Stimulated activated naive CD8-positive, alpha-beta T cell treated with anti-CD3 and anti-CD28 coated beads, Interleukin-15, Interleukin-2, amounts not matched to agents 100 U/mL and 50 U/mL, for 24 hours (primary cell): ENCODE results near the gene S1PR3.
"Not testable (repeated sequence)": the region's sequence is repeated elsewhere in the genome, so short reads cannot be mapped to it uniquely, and the experiment has no call there.

Experiments
- ATAC-seq: fragments of 150-1000 bp; cut with Tn5 transposase; one replicate; pipeline ENCODE4 v1.10.0; 2021
- DNase-seq: peaks from one replicate; pipeline ENCODE4 v3.0.0; 2021

S1PR3 gene

DNA sequence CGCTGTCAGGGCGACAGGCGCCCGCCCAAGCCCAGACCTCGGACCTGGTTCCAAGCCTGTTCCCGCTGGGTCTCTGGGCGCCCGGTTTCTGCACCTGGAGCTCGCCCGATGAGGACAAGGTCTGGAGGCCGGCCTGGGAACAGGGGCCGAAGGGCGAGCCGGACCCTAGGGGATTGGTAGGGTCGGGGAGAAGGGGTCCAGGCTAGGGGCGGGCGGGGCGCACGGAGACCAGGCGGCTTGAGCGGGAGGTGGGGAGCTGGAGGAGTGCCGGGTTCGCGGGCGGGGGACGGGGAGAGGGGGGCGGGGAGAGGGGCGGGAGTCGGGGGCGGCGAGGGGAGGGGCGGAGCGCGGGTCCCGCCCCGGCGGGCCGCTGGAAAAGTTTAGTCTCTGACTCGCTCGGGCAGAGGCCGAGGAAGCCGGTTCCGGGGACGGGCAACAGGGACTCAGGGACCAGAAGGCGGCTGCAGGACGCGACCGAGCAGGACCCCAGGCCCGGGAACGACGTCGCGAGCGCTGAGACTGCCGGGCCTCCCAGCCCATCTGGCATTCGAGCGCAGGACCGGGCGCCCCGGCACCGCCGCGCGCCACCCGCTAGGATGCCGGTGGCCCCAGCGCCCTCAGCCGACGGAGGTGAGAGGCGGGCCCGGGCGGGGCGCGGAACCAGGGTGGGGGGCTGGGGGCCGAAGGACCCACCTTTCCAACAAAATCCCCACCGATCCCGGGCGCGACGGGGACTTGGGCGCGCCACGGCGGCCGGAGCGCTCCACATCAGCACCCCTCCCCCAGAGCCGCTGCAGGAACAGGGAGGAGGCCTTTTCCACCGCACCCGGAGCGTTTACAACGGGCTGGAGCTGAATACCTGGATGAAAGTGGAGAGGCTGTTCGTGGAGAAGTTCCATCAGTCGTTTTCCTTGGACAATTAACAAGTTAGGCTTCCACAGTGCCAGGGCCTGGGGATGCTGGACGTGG is at the start of gene S1PR3:
Gene S1PR3, plus strand, starts transcription at position 403 of the 969 bp plus-strand sequence. CDS start 9,733 bp downstream, outside the sequence.
- DNase-seq: peak; percentile 58

DNA sequence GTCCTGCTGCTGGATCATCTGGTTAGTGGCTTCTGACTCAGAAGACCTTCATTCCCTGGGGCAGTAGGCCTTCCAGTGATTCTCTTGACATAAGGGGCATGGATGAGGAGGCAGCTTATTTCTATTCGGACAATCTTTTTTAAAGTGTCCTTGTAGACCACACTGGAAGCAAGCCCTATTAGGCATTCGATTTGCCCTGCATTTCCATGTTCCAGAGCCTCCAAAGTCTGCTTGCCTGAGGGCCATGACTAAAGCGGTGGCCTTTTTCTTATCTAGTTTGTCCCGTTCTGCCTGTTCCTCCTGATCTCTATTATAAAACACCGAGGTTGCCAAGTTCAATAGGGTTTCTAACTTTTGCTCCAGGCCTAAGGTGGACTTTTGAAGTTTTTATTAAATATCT is 49.7 kb upstream of the S1PR3 start:
- DNase-seq, ATAC-seq: not testable (repeated sequence)

More for the DNA sequence above, at the start of gene S1PR3:
- peak; percentile 55 for ATAC-seq

DNA sequence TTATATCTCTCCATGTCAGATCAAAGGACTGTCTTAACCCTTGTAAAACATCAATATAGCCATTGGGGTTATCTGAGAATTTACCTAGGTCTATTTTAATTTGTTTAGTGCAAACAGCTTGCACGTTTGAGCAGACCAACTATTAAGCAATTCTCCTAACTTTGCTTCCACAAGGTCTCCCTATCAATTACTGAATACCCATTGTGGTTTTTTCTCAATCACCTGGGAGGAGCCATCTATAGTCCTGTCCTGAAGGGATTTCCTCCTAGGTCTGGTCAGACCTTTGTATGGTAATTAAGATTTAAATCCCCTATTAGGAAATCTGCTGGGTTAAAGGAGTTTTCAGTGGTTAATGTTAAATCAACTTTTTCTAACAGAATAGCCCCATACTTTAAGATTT is 48.9 kb upstream of the S1PR3 start:
- no peak for ATAC-seq
- no peak for DNase-seq

DNA sequence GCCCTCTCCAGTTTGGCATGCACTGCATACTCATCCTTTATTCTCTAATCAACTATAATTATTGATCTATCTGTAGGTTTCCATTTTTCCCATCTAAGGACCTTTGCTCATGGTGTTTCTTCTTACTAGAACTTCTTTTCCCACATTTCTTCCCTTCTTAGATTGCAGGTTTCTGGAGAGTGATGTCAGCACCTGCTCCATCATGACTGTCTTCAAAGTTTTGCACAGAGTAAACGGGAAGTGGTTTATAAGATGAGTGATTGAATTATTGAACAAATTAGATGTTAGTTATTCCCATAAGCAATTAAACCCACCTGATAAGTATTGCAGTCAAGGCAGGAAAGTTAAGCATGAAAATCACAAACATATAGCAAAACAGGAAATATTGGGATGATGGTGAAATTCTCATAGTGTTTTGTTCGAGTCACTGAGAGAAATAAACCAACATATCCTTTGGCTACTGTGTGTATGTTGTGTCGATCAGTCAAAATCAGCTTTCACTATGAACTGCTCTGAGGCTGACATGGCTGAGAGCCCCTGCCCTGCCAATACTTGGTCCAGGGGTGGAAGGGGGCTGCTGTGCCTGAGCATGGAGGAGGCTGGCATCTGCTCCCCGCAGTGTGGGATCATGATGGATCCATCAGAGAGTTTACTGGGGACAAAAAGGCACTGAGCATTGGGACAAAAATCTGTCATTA is 45.5 kb upstream of the S1PR3 start:
- DNase-seq (no peak), ATAC-seq (no peak)

DNA sequence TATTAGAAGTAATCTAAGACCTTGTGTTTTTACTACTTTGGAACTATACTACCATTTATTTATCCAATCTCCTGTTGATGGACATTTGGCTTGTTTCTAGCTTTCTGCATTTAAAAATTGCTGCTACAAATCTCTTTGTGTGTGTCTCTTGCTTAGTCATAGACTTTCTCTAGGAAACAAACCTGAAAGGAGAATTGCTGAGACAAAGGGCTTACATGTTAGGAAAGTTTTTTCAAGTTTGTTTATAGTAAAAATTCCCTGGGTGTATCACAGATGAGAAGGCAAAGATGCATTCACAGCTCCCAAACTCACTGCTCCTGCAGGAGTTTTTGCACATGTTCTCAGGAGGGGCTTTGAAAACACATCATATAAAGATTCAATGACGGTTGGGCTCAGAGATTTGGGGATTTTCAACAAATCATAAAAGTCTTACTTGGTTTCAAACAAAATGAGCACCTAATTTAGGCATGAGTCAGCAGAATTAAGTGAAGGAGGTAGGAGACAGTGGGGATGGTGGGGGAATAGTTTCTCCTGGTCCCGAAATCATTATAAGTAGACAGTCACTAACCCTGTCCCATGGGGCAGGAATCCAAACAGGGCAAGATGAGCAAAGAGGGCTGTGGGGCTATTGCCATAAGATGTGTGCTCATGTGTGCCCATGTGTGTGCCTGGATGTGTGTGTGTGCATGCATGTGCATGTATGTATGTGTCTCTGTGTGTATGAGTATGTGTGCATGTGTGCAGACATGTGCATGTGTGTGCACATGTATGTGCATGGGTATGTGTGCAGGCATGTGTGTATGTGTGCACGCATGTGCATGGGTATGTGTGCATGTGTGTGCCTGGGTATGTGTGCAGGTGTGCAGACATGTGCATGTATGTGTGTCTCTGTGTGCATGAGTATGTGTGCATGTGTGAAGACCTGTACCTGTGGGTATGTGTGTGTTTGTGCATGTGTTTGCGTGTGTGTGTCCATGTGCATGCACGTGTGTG is 43.4 kb upstream of the S1PR3 start:
- no peak for DNase-seq

DNA sequence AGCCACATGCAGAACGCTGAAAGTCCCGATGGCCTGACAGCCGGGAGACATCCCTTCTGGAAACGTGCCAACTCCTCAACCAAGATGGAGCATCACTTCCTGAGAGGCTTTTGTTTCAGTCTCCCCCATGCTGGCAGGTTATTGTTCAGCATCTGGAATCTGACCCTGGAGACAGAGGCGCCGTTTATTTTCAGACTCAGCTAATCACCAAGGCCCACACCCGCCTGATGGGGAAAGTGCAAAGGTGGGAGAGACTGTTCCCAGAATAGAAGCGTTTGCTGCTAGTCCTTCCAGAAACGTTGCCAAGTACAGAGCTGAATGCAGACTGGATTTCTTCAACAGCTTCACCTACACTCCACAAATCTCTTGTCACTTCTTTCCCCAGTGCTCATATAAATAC is 41.8 kb upstream of the S1PR3 start:
- ATAC-seq (no peak), DNase-seq (no peak)

More for the DNA sequence above, 43.4 kb upstream of the S1PR3 start:
- no peak for ATAC-seq

DNA sequence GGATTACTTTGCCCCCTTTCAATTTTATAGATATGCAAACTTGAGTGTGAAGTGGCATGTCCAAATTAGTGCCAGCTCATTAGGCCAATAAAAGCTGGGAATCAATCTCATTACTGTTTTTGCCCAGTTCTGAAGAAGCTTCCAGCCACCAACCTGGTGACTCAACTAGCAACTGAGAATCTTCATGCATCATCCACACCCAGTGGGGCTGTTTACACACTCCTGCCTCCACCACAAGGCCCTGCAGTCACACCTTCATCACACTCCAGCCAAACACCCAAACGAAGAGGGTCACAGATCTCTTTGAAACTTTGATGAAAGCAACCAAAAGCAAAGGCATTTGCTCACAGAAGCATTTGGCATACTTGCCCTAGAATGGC is 41.3 kb upstream of the S1PR3 start:
- peak; percentile 12 for DNase-seq
- ATAC-seq: peak; percentile 60

DNA sequence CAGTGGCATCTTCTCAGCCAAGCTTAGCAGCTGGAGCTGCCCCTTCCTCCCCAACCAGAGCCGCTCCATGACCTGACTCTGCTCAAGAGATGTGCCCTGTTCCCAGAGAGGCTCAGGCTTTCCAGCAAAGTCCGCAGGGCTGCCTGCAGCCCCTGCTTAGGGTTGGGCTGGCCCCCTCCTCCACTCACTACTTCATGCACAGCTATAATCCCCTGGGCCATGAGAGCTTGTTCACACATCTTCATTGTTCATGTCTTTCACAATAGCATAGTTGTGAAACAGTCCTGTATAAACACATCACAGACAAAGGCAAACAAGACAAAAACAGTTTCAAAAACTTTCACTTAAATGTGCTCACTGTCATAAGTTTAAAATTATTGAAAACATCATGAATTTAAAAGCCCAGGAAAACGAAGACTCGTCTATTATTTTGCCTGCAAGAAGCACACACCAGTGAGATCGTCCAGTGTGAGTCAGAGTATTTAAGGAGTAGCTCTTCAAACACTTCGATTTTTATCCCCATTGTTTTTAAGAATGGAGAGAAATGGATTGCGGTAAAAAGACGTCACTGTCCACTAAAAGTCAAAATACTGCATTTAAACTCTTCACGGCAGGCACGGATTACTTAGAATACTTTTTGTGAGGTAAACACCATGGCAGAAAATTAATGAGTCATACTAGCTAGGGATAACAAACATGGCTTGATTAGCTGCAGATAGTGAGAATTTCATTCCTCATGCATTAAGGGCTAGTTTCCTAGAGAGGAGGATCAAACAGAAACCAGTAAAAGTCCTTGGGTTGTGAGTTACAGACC is 40.7 kb upstream of the S1PR3 start:
- DNase-seq (no peak), ATAC-seq (no peak)

DNA sequence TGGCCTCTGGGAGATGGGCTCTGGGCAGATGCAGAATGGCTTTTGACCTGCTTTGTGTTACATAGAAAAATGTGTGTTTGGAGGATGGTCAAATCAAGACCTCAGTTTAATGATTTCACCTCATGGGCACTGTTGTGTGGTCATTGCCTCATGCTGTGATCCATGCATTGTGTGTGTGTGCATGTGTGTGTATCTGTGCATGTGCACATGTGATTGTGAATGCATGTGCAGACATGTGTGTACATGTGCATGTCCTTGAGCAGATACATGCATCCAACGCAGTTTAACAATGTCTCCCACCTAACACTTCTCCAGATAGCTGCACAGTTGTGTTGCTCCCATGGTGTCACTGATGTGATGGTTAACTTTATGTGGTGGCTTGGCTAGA is 40.1 kb upstream of the S1PR3 start:
- DNase-seq (no peak), ATAC-seq (no peak)

DNA sequence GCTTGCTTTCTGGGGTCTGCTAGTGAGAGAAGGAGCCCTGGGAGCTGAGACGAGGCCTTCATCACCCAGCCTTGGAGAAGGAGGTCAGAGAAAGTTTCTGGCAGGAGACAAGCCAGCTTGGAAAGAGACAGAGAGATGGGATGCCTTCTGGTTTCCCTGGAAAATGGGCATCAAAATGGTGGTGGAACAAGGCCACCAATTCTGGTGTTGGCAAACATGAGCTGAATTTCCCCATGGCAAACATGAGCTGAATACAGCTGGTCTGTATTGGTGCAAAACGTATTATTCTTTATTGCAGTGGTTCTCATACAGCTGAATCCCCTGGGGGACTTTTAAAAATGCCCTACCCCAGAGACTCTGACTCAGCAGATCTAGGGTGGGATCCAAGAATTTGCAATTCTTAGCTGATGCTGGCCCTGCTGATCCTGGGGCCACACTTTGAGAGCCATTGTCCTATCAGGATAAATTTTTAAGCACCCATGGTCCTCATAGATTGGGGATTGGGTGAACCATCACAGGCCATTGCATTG is 39.1 kb upstream of the S1PR3 start:
- no peak for ATAC-seq

DNA sequence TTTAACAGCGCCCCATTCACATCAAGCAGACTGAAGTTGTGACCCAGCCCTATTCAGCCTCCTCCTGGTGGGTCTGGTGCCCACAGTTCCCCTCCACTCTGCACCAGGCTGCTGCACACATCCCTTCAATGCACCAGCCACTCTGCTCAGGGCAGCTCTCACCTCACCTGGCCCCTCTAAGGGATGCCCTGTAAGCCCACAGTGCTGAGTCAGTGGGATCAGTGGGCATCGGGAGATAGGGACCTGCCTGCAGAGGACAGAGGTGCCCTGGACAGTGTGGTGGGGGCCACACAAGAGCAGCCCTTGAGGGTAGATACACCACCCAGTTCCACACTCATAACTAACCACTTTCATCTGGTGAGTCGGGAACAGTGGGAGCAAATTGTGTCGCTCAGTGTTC is 38.3 kb upstream of the S1PR3 start:
- ATAC-seq (peak; percentile 25), DNase-seq (no peak)

More for the DNA sequence above, 39.1 kb upstream of the S1PR3 start:
- no peak for DNase-seq

DNA sequence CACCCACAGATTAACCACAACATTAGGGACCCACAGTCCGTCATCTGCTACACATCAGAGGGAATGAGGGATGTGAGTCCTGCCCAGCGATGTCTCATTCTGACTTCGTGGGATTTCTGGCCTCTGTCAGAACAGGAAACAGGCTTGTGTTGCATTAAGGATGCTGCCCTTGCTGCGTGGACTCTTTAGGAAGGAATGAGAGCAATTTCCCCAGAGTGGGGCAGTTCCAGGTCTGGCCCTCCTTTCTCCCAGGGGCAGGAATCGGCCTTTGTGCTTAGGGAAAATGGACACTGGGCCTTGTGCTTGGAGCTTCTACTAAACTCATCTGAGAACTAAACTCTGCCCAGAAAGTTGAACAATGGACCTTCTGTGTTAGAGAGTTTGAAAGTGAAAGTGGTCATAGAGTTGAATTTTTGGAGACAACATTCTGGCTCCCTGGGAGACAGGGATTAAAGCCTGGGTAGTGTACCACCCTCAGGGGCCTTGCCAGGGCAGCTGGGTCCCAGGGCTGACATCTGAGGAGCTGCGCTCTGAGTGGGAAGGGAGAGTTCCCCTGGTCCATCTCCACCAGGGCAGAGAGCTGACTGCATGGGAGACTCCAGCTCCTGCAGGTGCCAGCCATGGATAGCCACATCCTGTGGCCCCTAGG is 37.8 kb upstream of the S1PR3 start:
- DNase-seq: no peak
- ATAC-seq: no peak

DNA sequence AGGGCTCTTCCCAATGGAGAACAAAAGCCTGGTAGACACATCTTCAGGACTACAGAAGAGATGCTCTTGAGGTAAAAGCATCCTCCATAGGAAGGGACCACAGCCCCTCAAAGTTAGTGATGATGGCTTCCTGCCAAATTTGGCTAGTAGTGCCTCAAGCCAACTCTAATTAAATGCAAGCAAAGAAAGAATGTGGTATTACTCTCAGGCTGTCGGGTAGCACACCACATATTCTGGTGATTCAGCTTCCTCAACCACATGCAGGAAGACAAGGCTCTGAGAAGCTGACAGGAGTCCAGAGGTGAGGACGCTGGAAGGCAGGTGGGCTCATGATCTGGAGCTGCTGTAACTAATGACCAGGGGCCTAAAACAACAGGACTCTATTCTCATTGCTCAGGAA is 37.2 kb upstream of the S1PR3 start:
- DNase-seq: no peak
- peak; percentile 33 for ATAC-seq

DNA sequence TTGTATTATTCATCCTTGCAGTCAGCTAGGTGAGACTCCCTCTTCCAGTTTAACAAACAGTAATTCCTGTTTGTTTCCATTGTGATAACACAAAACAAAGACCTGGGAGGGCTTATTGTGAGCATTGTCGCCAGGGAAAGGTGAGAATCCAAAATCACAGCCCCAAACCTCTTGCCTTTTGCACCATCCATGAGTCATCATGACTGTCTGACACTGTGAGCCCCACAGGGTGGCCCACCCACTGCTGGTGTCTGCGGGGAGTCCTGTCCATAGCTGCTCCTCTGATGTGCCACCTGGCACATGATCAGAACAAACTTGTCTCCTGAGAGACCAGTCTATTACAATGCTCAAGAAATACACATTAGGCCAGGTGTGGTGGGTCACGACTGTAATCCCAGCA is 33.7 kb upstream of the S1PR3 start:
- no peak for DNase-seq
- ATAC-seq: no peak

DNA sequence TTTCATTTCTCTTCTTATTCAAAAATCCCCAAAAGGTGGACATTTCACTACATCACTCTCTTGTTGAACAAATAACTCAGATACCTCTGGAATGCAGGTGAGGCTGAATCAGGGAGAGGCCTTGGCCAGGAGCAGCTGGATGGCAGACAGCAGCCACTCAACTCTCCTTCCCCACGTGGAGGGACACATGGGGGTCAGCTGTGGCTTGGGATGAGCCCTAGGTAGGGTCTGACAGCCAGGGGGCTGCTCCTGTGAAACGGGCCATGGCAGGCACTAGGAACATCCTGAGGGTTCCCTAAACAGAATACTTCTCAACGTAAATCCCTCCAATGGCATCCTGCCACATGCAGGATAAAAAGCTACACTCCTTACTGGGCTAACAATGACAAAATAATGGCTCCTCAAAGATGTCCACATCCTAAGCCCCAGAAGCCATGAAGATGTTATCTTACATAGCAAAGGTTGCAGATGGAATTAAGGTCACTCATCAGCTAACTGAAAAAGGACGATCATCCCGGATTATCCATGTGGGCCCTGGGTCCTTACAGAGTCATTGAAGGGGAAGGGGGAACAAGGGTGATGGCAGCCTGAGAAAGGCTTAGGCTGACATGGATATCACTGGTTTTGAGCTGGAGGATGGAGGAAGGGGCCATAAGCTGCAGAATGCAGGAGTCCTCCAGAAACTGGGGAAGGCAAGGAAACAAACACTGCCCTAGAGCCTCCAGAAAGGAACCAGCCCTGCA is 31.4 kb upstream of the S1PR3 start:
- no peak for DNase-seq
- ATAC-seq: no peak

DNA sequence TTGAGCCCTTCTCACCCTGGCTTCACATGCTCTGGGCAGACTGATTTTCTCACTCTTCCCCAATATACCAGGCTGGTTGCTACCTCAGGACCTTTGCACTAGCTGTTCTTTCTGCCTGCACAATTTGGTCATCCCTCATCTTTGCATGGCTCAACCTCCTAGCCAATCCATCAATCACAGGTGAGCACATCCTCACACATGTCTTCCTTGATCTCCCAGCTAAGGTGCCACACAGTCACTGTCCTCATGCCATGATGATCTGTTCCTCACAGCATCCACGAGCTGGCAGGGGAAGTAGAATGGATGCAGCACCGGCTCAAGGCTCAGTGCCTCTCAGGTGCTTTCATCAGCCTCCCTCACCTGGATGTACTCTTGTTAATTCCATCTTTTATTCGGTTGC is 30.6 kb upstream of the S1PR3 start:
- no peak for ATAC-seq
- DNase-seq: no peak

DNA sequence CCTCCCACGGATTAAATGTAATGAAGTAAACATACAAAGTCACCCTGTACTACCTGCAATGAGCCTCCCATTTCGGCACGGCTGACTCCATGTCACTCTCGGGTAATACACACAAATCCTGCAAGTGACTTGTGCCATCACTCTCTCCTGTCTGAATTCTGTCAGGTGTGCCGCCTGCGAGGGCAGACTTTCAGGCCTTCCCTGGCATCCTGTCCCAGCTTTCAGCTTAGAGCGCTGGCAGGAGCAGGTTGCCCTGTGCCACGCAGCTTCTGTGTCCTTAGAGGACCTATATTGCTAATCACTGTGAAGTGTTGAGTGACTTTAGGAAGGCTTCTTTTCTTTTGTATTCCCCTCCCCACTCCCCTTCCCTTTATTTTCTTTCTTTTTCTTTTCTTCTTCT is 25.8 kb upstream of the S1PR3 start:
- no peak for ATAC-seq
- DNase-seq: no peak

DNA sequence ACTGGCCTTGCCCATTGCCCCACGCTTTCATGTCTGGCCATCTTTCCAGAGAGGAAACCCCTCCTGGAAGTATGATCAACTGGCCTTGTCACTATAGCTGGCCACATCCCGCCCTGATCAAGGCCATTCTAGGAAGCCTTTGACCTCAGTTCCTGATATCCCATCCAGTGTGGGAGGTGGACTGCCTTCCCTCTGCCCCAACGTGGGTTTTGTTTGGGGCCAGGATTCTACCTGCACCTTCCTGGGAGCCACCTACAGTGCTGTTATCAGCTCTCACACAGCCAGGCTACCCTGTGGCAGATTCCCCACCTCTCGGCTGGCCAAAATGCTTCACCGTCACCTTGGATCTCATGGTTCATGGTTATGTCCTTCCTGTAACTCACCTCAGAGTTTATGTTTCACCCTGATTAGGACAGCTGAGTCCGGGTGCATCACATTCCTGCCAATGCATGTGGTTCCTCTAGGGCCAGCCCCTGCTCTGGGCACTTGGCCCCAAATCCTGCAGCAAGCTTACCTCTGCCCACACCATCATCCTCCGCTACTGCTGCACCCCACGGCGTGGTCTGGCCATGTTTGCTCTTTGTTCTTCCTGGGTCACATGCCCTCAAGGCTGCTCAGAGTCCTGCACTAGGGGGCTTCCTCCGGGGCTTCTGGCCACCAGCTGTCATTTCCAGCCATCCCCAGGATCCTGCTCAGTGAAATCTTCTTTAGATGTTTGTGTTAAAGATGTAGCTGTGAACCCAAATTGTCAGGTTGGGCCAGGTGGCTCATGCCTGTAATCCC is 24.2 kb upstream of the S1PR3 start:
- ATAC-seq: no peak
- DNase-seq: no peak

DNA sequence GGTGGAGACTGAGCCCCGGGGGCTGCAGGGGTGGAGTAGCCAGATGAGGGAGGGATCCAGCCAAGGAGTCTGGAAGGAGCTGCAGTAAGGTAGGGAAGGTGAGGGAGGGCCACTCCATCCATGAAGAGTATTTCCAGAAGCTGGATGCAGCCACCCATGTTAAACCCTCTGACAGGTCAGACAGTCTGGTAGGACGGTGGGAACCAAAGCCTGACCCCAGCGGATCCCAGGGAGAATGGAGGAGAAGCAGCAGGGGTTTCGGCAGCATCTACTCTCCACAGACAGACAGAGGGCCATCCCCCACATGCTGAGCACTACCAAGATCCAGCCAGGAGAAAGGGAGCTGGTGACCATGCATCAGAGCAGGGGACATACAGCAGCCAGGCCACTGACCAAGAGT is 22.5 kb upstream of the S1PR3 start:
- DNase-seq: no peak
- no peak for ATAC-seq
